Adrenal gland (tissue), 12 donors: ENCODE results near the gene TMEM252. TPM values are rescaled to one million over a fixed set of nuclear protein-coding genes. Genes with fewer than 3 reads are reported as not detected.
A peak's percentile ranks its signal among the peaks of the same experiment; 100 is the strongest.

Experiments
- DNase-seq, 7 donors: peaks; one replicate each; pipeline ENCODE4 v3.0.0-alpha.2; 2019 to 2020
- H3K27ac ChIP-seq, 5 donors: fragments of 200-600 bp; sonication (generic) in 4 of 5; 1 replicate in 3 of 5; 2 replicates in 2 of 5; pipeline versions ENCODE4 v1.5.1 to v1.8.0; 2016 to 2020; ENCODE audit warnings: mild to moderate bottlenecking in 1 of 5
- H3K27me3 ChIP-seq: fragments of 200-600 bp; 2 replicates; pipeline ENCODE4 v1.8.0; 2021
- H3K36me3 ChIP-seq, 2 donors: fragments of 200-600 bp; replicated peaks in 1 of 2; 1 replicate in 1 of 2; 2 replicates in 1 of 2; pipeline versions ENCODE4 v1.5.1 to v1.8.0; 2018 to 2022
- H3K4me1 ChIP-seq, 2 donors: fragments of 200-600 bp; replicated peaks in 1 of 2; 1 replicate in 1 of 2; 2 replicates in 1 of 2; pipeline versions ENCODE4 v1.5.1 to v1.8.0; 2018 to 2021
- H3K4me3 ChIP-seq, 4 donors: fragments of 200-600 bp; sonication (generic) in 3 of 4; one replicate each; pipeline ENCODE4 v1.5.1; 2016 to 2018
- H3K9me3 ChIP-seq, 3 donors: fragments of 200-600 bp; sonication (generic) in 1 of 3; replicated peaks in 1 of 3; 1 replicate in 2 of 3; 2 replicates in 1 of 3; pipeline versions ENCODE4 v1.5.1 to v1.8.0; 2016 to 2021
- CTCF ChIP-seq, 6 experiments: fragments of 450-650 bp in 4 of 6; fragments of 200-600 bp in 2 of 6; sonication (generic) in 1 of 6; IDR thresholded peaks; 1 replicate in 5 of 6; 2 replicates in 1 of 6; pipeline versions ENCODE4 v1.5.1 to v1.8.0; 2016 to 2021; ENCODE audit warnings: antibody characterized with exemption in 6 of 6, mild to moderate bottlenecking in 2 of 6, moderate library complexity in 1 of 6
- POLR2A ChIP-seq, 2 donors: fragments of 450-650 bp; IDR thresholded peaks; one replicate each; pipeline ENCODE4 v1.6.1; 2017; ENCODE audit warnings: antibody characterized with exemption in 2 of 2, mild to moderate bottlenecking in 2 of 2, moderate library complexity in 1 of 2
- WGBS, 4 donors: extraction: QIAGEN DNeasy Blood & Tissue Kit in 2 of 4; methylation state at CpG; one replicate each; pipeline versions ENCODE4 v1.1.5 to v1.1.7; 2013 to 2017; 5-methylcytosine and 5-hydroxymethylcytosine counted together
- intact Hi-C, 2 donors: fragments of 100-400 bp; cut with DNase I; formaldehyde crosslinking; loops; one replicate each; pipeline versions ENCODE4 v1.14.1 to v1.15.0; 2022 to 2023
- polyA plus RNA-seq, 3 donors: library from polyadenylated mRNA; stranded (reverse); fragments of 200-250 nt in 2 of 3; fragments of 350-450 nt in 1 of 3; fragmentation: Illumina TruSeq in 1 of 3; extraction: RNeasy Lipid Tissue Mini Kit (QIAGEN cat#74804) in 1 of 3; gene quantifications; one replicate each; pipeline ENCODE4 v1.2.3, GENCODE V29; 2013 to 2014
- total RNA-seq, 9 donors: library from RNA; depleted of rRNA in 4 of 9; stranded (reverse); fragments of >200 nt in 4 of 9; fragments of 120-200 nt in 1 of 9; fragmentation: NEBNext Ultra II Directional in 1 of 9; extraction: Animal tissue kit (Norgen Biotek cat#: 25700) in 1 of 9; gene quantifications; one replicate each; pipeline versions ENCODE4 v1.1.0 to v1.2.4, GENCODE V29; 2013 to 2023
- donor health status: healthy with polysubstance abuse.
- donor health status: Bipolar disorder and iron deficiency.
- donor health status: DM: yes; HTN: yes; CAD: no.
- donor health status: DM: no; HTN: no; CAD: no.
- donor health status: DM: no; HTN: no; CAD: no.
- donor health status: DM: yes; HTN: yes; CAD: no.

Gene TMEM252
- total and polyA plus RNA-seq, 12 donors = not detected

- TF ChIP-seq CTCF (IDR thresholded peaks at IDR 0.05) (no peak), POLR2A (IDR thresholded peaks at IDR 0.05) (no peak)
- WGBS, 4 donors = 71 to 90% (median 83%) methylated on average over 3 of the region's 3 CpGs
- Histone ChIP-seq H3K9me3 (no peaks in the 10 kb centered on the region), H3K27me3 (no peaks in the 10 kb centered on the region), H3K36me3 (no peaks in the 10 kb centered on the region), H3K4me3 (no peak overlapping the region), H3K27ac (no peak overlapping the region), H3K4me1 (peaks cover 0 to 6% of the 10 kb centered on the region in 2 donors)
- DNase-seq = no peak
- intact Hi-C loops = loop anchor here in 1 of 2 donors (2.0 to 10.0 kb wide), 3 partner anchors 123 to 443 kb away; partner anchors contain the start of gene PIP5K1B
Measured at GRCh38 chr9:68581696-68582095, 41.0 kb upstream of the TMEM252 start.

- intact Hi-C loops = no loop called here
- Histone ChIP-seq H3K9me3 (no peaks in the 10 kb centered on the region), H3K36me3 (no peaks in the 10 kb centered on the region), H3K27me3 (no peaks in the 10 kb centered on the region), H3K4me3 (no peak overlapping the region), H3K4me1 (peaks cover 0 to 6% of the 10 kb centered on the region in 2 donors), H3K27ac (no peak overlapping the region)
- no peak for TF ChIP-seq POLR2A (IDR thresholded peaks at IDR 0.05)
- TF ChIP-seq CTCF (IDR thresholded peaks at IDR 0.05) = no peak
- 56 to 58% (median 56%) methylated on average over 7 of the region's 7 CpGs for WGBS, 4 donors
- peak in 6 of 7 donors; percentile 47 to 64 (median 58) for DNase-seq
Measured at GRCh38 chr9:68577774-68578591, 37.3 kb upstream of the TMEM252 start.

GRCh38 chr9:68575817-68576216, 35.1 kb upstream of the TMEM252 start:
- no peaks in the 10 kb centered on the region for H3K9me3 ChIP-seq
- H3K36me3 ChIP-seq = no peaks in the 10 kb centered on the region
- intact Hi-C loops = no loop called here
- peaks cover 0 to 6% of the 10 kb centered on the region in 2 donors for H3K4me1 ChIP-seq
- no peak overlapping the region for H3K27ac ChIP-seq
- whole genome bisulfite sequencing, 4 donors = 62 to 73% (median 70%) methylated on average over 5 of the region's 5 CpGs
- H3K4me3 ChIP-seq = no peak overlapping the region
- no peak for DNase-seq
- TF ChIP-seq CTCF (IDR thresholded peaks at IDR 0.05) (no peak), POLR2A (IDR thresholded peaks at IDR 0.05) (no peak)
- H3K27me3 ChIP-seq = no peaks in the 10 kb centered on the region

GRCh38 chr9:68574150-68574549, 33.5 kb upstream of the TMEM252 start:
- no peak for DNase-seq
- no peak for TF ChIP-seq POLR2A (IDR thresholded peaks at IDR 0.05)
- TF ChIP-seq CTCF (IDR thresholded peaks at IDR 0.05) = peak; percentile 22 to 39 (median 26)
- Histone ChIP-seq H3K4me1 (peaks cover 0 to 6% of the 10 kb centered on the region in 2 donors), H3K9me3 (no peaks in the 10 kb centered on the region), H3K27ac (no peak overlapping the region), H3K4me3 (no peak overlapping the region), H3K27me3 (no peaks in the 10 kb centered on the region), H3K36me3 (no peaks in the 10 kb centered on the region)
- WGBS, 4 donors = 29 to 36% (median 30%) methylated on average over 3 of the region's 3 CpGs
- intact Hi-C loops = no loop called here
